Measurements from ENCODE around the gene CDH24. TPM values are rescaled to one million over a fixed set of nuclear protein-coding genes. Genes with fewer than 3 reads are reported as not detected.
A peak's percentile ranks its signal among the peaks of the same experiment; 100 is the strongest.

The CDH24 gene
- total and polyA plus RNA-seq, 2 donors (not counting 3 experiments of a cell fraction or from before 2014, with no cell fraction given), result 21.7 to 52.9 TPM

GRCh38 chr14:23006544-23007419 is 50.5 kb downstream of the CDH24 start:
- TF ChIP-seq MYC (IDR thresholded peaks at IDR 0.05; ENCODE audit: low read depth, low read length) (peak; percentile 39), POLR2AphosphoS5 (IDR thresholded peaks at IDR 0.05; ENCODE audit: insufficient read depth, low read depth, low read length) (peak; percentile 95), POLR2A (IDR thresholded peaks at IDR 0.05; ENCODE audit: low read depth, low read length) (peak; percentile 97), EZH2 (IDR thresholded peaks at IDR 0.05; ENCODE audit: borderline replicate concordance, low read depth, low read length, severe bottlenecking) (no peak), CTCF (IDR thresholded peaks at IDR 0.05; ENCODE audit: extremely low read depth in 1 of 2, insufficient read depth in 1 of 2, low read depth in 1 of 2, low read length in 2 of 2) (peak; percentile 7 to 34), FOS (IDR thresholded peaks at IDR 0.05; ENCODE audit: borderline replicate concordance, insufficient read depth, low read length) (peak; percentile 13), GATA2 (IDR thresholded peaks at IDR 0.05; ENCODE audit: insufficient read depth, insufficient read length, low read depth, low read length) (no peak), JUN (IDR thresholded peaks at IDR 0.05; ENCODE audit: borderline replicate concordance, insufficient read depth, insufficient read length, low read depth) (no peak)
- Histone ChIP-seq H3K9me1 (replicated peaks; ENCODE audit: control insufficient read depth, extremely low read depth, insufficient read depth, low read length) (no peaks in the 10 kb centered on the region), H3K4me2 (ENCODE audit: insufficient read depth, low read length) (peak overlapping the region; percentile 93), H3K9me3 (replicated peaks; ENCODE audit: control insufficient read depth, insufficient read depth, low read length) (no peaks in the 10 kb centered on the region), H3K27ac (ENCODE audit: insufficient read depth, low read depth, low read length) (peak overlapping the region; percentile 89), H4K20me1 (replicated peaks; ENCODE audit: control insufficient read depth, extremely low read depth, insufficient read depth, low read length) (no peaks in the 10 kb centered on the region), H3K4me3 (replicated peaks in 1 of 3; ENCODE audit: insufficient read depth in 1 of 3, low read depth in 1 of 3, low read length in 3 of 3) (peak overlapping the region; percentile 38 to 78 (median 56)), H3K4me1 (ENCODE audit: control insufficient read depth, extremely low read depth, insufficient read depth, low read length) (peaks cover 29% of the 10 kb centered on the region), H3K36me3 (ENCODE audit: control insufficient read depth in 2 of 2, extremely low read depth in 1 of 2, insufficient read depth in 2 of 2, low read length in 2 of 2) (no peaks in the 10 kb centered on the region), H2AFZ (ENCODE audit: low read depth, low read length) (peak overlapping the region; percentile 90), H3K79me2 (ENCODE audit: control insufficient read depth, insufficient read depth, low read length) (no peaks in the 10 kb centered on the region), H3K9ac (replicated peaks; ENCODE audit: extremely low read depth, insufficient read depth, low read length) (peak overlapping the region; percentile 93), H3K27me3 (ENCODE audit: control insufficient read depth in 2 of 2, insufficient read depth in 2 of 2, low read length in 2 of 2) (no peaks in the 10 kb centered on the region)
- DNase-seq (ENCODE audit: low read depth, low spot score) (peak; percentile 99), FAIRE-seq (peak; percentile 95)
- intact Hi-C loops (cut with micrococcal nuclease), result loop anchor here (1.0 to 2.0 kb wide), 4 partner anchors 24 to 77 kb away; partner anchors contain the start of genes AJUBA, PRMT5 and PSMB5
- POLR2A ChIA-PET, result interaction anchor here (0.7 to 1.5 kb wide), 6 partner anchors 17 to 55 kb away, joined by 3 to 7 read pairs (median 4); partner anchors contain the start of gene CDH24
- dilution Hi-C loops (cut with MboI; ENCODE audit: extremely low pct_ligation_motif_present, low sequenced_read_pairs), result no loop called here
- TSS peak; percentile 42 for BruUV-seq (replicated peaks)
- CTCF ChIA-PET, result interaction anchor here (0.5 to 4.1 kb wide), 26 partner anchors 9 to 436 kb away, joined by 3 to 69 read pairs (median 5); partner anchors contain the start of genes ACIN1, AJUBA, C14orf119 and CDH24
